HEK293 (cell line): Measurements from ENCODE around the gene KRAS.
A peak's percentile ranks its signal among the peaks of the same experiment; 100 is the strongest.

ENCODE experiments used
- CTCF ChIA-PET: fragments of 350-600 bp; formaldehyde crosslinking; extraction: SDS; loops from one replicate; lab custom pipeline; 2021; ENCODE audit warnings: antibody characterized with exemption; lab: Yijun Ruan, JAX
- POLR2A ChIA-PET: fragments of 300-600 bp; formaldehyde crosslinking; extraction: SDS; loops from one replicate; lab custom pipeline; 2020; ENCODE audit warnings: antibody characterized with exemption, inconsistent platforms; lab: Yijun Ruan, JAX
- H3K27ac ChIP-seq: fragments of 200-500 bp; sonication (Bioruptor generic); 2 replicates; pipeline ENCODE4 v1.5.1; 2014; ENCODE audit warnings: low read depth, low read length, control low read depth, inconsistent platforms; ENCODE audit errors: extremely low read depth
- H3K36me3 ChIP-seq, 2 experiments: fragments of 200-500 bp in 1 of 2; sonication (Bioruptor generic) in 1 of 2; 1 replicate in 1 of 2; 2 replicates in 1 of 2; pipeline ENCODE4 v1.5.1; 2014 to 2017; ENCODE audit warnings: inconsistent platforms in 2 of 2, low read length in 2 of 2; ENCODE audit not compliant: control insufficient read depth in 2 of 2, insufficient read depth in 1 of 2
- H3K4me1 ChIP-seq: fragments of 200-500 bp; sonication (Bioruptor generic); 2 replicates; pipeline ENCODE4 v1.5.1; 2014; ENCODE audit warnings: mild to moderate bottlenecking, low read length, inconsistent platforms; ENCODE audit not compliant: control insufficient read depth, insufficient read depth
- H3K4me3 ChIP-seq: 2 replicates; pipeline ENCODE4 v1.5.1; 2011; ENCODE audit warnings: low read depth, mild to moderate bottlenecking, control low read depth, low read length, moderate library complexity
- H3K9me3 ChIP-seq: fragments of 200-500 bp; sonication (Bioruptor generic); 2 replicates; pipeline ENCODE4 v1.5.1; 2014; ENCODE audit warnings: low read depth, low read length, inconsistent platforms; ENCODE audit not compliant: control insufficient read depth, insufficient read depth
- ATF2 ChIP-seq: fragments of 450-650 bp; formaldehyde crosslinking; IDR thresholded peaks from 2 replicates; pipeline ENCODE4 v1.5.1; 2016; ENCODE audit warnings: missing biosample characterization, missing genetic modification characterization, low read depth
- EGR2 ChIP-seq: fragments of 450-650 bp; formaldehyde crosslinking; IDR thresholded peaks from 2 replicates; pipeline ENCODE4 v1.5.1; 2016; ENCODE audit warnings: low read depth, missing biosample characterization, missing genetic modification characterization
- GLI2 ChIP-seq: fragments of 450-650 bp; formaldehyde crosslinking; IDR thresholded peaks from 2 replicates; pipeline ENCODE4; 2017; ENCODE audit warnings: missing biosample characterization, missing genetic modification characterization, low read depth, borderline replicate concordance
- IKZF3 ChIP-seq: fragments of 450-650 bp; IDR thresholded peaks from 2 replicates; pipeline ENCODE4 v1.5.0; 2018; ENCODE audit warnings: missing biosample characterization, mild to moderate bottlenecking, missing genetic modification characterization, moderate library complexity
- MEIS1 ChIP-seq: sonication (generic); formaldehyde crosslinking; IDR thresholded peaks from 2 replicates; pipeline ENCODE4 v1.8.1; 2022; ENCODE audit warnings: missing genetic modification reagents, mild to moderate bottlenecking, borderline replicate concordance
- MZF1 ChIP-seq: fragments of 450-650 bp; formaldehyde crosslinking; IDR thresholded peaks from 2 replicates; pipeline ENCODE4 v1.5.1; 2017; ENCODE audit warnings: missing biosample characterization, missing genetic modification characterization, borderline replicate concordance
- PRDM2 ChIP-seq: fragments of 450-650 bp; formaldehyde crosslinking; IDR thresholded peaks from 2 replicates; pipeline ENCODE4 v1.5.1; 2016; ENCODE audit warnings: missing biosample characterization, missing genetic modification characterization, borderline replicate concordance
- ZFP41 ChIP-seq: fragments of 450-650 bp; formaldehyde crosslinking; IDR thresholded peaks from 2 replicates; pipeline ENCODE4 v1.5.1; 2016; ENCODE audit warnings: missing biosample characterization, missing genetic modification characterization, borderline replicate concordance
- ZNF132 ChIP-seq: fragments of 450-650 bp; formaldehyde crosslinking; IDR thresholded peaks from 2 replicates; pipeline ENCODE4 v1.5.1; 2017; ENCODE audit warnings: missing biosample characterization, missing genetic modification characterization, borderline replicate concordance
- ZNF2 ChIP-seq: fragments of 450-650 bp; formaldehyde crosslinking; IDR thresholded peaks from 2 replicates; pipeline ENCODE4 v1.5.1; 2016; ENCODE audit warnings: missing biosample characterization, missing genetic modification characterization
- ZNF202 ChIP-seq: fragments of 450-650 bp; formaldehyde crosslinking; IDR thresholded peaks from 2 replicates; pipeline ENCODE4 v1.5.1; 2016; ENCODE audit warnings: missing biosample characterization, missing genetic modification characterization, borderline replicate concordance
- ZNF214 ChIP-seq: fragments of 450-650 bp; formaldehyde crosslinking; IDR thresholded peaks from 2 replicates; pipeline ENCODE4 v1.5.1; 2017; ENCODE audit warnings: missing biosample characterization, mild to moderate bottlenecking, missing genetic modification characterization, borderline replicate concordance
- ZNF335 ChIP-seq: fragments of 450-650 bp; formaldehyde crosslinking; conservative IDR thresholded peaks from 2 replicates; pipeline ENCODE4 v1.5.1; 2016; ENCODE audit warnings: missing biosample characterization, missing genetic modification characterization
- ZNF561 ChIP-seq: fragments of 450-650 bp; IDR thresholded peaks from 2 replicates; pipeline ENCODE4 v1.5.1; 2018; ENCODE audit warnings: missing biosample characterization, missing genetic modification characterization, borderline replicate concordance
- ZNF585B ChIP-seq: fragments of 450-650 bp; formaldehyde crosslinking; IDR thresholded peaks from 2 replicates; pipeline ENCODE4 v1.5.1; 2016; ENCODE audit warnings: missing biosample characterization, missing genetic modification characterization
- ZNF596 ChIP-seq: fragments of 450-650 bp; IDR thresholded peaks from 2 replicates; pipeline ENCODE4 v1.5.0; 2018; ENCODE audit warnings: missing biosample characterization, mild to moderate bottlenecking, missing genetic modification characterization, moderate library complexity
- TF ChIP-seq, protein P1 (sequence below): fragments of 450-650 bp; formaldehyde crosslinking; IDR thresholded peaks from 2 replicates; pipeline ENCODE4 v1.5.1; 2016; ENCODE audit warnings: missing biosample characterization, missing genetic modification characterization

The KRAS gene

DNA sequence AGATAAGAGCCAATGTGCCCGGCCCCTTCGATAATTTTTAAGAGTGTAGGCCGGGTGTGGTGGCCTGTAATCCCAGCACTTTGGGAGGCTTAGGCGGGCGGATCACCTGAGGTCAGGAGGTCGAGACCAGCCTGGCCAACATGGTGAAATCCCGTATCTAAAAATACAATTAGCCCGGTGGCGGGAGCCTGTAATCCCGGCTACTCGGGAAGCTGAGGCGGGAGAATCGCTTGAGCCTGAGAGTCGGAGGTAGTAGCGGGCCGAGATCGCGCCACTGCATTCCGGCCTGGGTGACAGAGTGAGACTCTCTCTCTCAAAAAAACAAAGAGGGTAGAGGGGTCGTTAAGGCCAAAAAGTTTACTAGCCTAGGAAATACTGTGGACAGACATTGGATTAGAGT lies 2.6 kb downstream of the KRAS start:
- CTCF ChIA-PET: interaction anchor here (1.1 kb wide), 1 partner anchor 99 kb away, joined by 4 read pairs; no protein-coding TSS in a partner anchor
- no peak overlapping the region for H3K4me3 ChIP-seq
- no peak overlapping the region for H3K27ac ChIP-seq
- POLR2A ChIA-PET: no interaction called here
- TF ChIP-seq ZNF214 (tag by site-specific recombination): no peak
- TF ChIP-seq ZNF202 (tag by site-specific recombination): 0 out of 2 replicates have a peak, but pooled peaks have one; percentile 51
- TF ChIP-seq, all 188 proteins: peak for 1
- H3K9me3 ChIP-seq: no peaks in the 10 kb centered on the region
- H3K4me1 ChIP-seq: peaks cover 6% of the 10 kb centered on the region; the same call in 1 of the 2 replicates
- peaks cover 9 to 10% of the 10 kb centered on the region in 2 experiments for H3K36me3 ChIP-seq

- Histone ChIP-seq H3K4me3 (no peak overlapping the region), H3K27ac (no peak overlapping the region), H3K4me1 (peaks cover 4% of the 10 kb centered on the region; the same call in 1 of the 2 replicates), H3K9me3 (no peaks in the 10 kb centered on the region), H3K36me3 (peaks cover 11 to 17% of the 10 kb centered on the region in 2 experiments)
- TF ChIP-seq ZNF561 (tag by site-specific recombination) (no peak), ZNF2 (no peak), ZNF596 (tag by site-specific recombination) (no peak), GLI2 (tag by site-specific recombination) (no peak), PRDM2 (no peak), ZNF585B (tag by site-specific recombination) (no peak), EGR2 (tag by site-specific recombination) (no peak), ZNF132 (tag by site-specific recombination) (no peak), ZNF335 (tag by site-specific recombination) (no peak), MZF1 (tag by site-specific recombination) (no peak), ZFP41 (tag by site-specific recombination) (no peak), ATF2 (tag by site-specific recombination) (no peak), IKZF3 (tag by site-specific recombination) (no peak), MEIS1 (no peak)
- TF ChIP-seq, protein P1, sequence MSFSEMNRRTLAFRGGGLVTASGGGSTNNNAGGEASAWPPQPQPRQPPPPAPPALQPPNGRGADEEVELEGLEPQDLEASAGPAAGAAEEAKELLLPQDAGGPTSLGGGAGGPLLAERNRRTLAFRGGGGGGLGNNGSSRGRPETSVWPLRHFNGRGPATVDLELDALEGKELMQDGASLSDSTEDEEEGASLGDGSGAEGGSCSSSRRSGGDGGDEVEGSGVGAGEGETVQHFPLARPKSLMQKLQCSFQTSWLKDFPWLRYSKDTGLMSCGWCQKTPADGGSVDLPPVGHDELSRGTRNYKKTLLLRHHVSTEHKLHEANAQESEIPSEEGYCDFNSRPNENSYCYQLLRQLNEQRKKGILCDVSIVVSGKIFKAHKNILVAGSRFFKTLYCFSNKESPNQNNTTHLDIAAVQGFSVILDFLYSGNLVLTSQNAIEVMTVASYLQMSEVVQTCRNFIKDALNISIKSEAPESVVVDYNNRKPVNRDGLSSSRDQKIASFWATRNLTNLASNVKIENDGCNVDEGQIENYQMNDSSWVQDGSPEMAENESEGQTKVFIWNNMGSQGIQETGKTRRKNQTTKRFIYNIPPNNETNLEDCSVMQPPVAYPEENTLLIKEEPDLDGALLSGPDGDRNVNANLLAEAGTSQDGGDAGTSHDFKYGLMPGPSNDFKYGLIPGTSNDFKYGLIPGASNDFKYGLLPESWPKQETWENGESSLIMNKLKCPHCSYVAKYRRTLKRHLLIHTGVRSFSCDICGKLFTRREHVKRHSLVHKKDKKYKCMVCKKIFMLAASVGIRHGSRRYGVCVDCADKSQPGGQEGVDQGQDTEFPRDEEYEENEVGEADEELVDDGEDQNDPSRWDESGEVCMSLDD (tag by site-specific recombination): no peak
- ChIA-PET POLR2A (no interaction called here), CTCF (no interaction called here)
These were observed 5.2 kb downstream of the KRAS start for GRCh38 chr12:25245491-25245890.
